ENCODE results near the gene FBXW9. TPM values are rescaled to one million over a fixed set of nuclear protein-coding genes. Genes with fewer than 3 reads are reported as not detected.
"Not testable (repeated sequence)": the region's sequence is repeated elsewhere in the genome, so short reads cannot be mapped to it uniquely, and the experiment has no call there.

The FBXW9 gene
- total and polyA plus RNA-seq, 2 of the 8 experiments (the other 6 are each of a cell fraction or from before 2014, with no cell fraction given), result 10.8 to 30.1 TPM

DNA sequence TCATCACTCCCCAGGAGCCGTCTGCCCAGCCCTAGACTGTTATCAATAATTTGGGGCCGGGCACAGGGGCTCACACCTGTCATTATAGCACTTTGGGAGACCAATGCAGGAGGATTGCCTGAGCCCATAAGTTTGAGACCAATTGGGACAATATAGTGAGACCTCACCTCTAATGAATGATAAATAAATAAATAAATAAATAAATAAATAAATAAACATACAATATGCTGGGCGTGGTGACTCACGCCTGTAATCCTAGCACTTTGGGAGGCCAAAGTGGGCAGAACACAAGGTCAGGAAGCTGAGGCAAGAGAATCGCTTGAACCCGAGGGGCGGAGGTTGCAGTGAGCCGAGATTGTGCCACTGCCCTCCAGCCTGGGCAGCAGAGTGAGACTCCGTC lies 16.9 kb upstream of the FBXW9 start:
- WGBS, 2 experiments (ENCODE audit: extremely low coverage in 1 of 2, insufficient coverage in 1 of 2, insufficient read length in 1 of 2, insufficient replicate concordance in 2 of 2, low coverage in 1 of 2, low lambda C conversion rate in 2 of 2, missing lambda C conversion rate in 1 of 2), result 94% methylated on average over 9 of the region's 9 CpGs; no CpG with 5 or more reads in 1 of the 2 experiments
- ChIA-PET CTCF (ENCODE audit: partially characterized antibody) (interaction anchor here (0.8 to 13.0 kb wide), 10 partner anchors 15 to 105 kb away, joined by 3 to 81 read pairs (median 4); no protein-coding TSS in a partner anchor), POLR2A (ENCODE audit: partially characterized antibody) (interaction anchor here (0.6 to 12.9 kb wide), 7 partner anchors 9 to 51 kb away, joined by 3 to 258 read pairs (median 7); partner anchors contain the start of genes GET3 and TRIR)
- H2BK15ac ChIP-seq (ENCODE audit: low read length); H2BK120ac ChIP-seq (replicated peaks; ENCODE audit: low read depth, low read length); H3K9ac ChIP-seq (replicated peaks in 1 of 4; ENCODE audit: extremely low read depth in 1 of 4, low read depth in 3 of 4, low read length in 3 of 4); H3K23ac ChIP-seq (ENCODE audit: insufficient read length); H2BK20ac ChIP-seq (ENCODE audit: low read length); H3K23me2 ChIP-seq (ENCODE audit: low read depth, low read length); H3K27me3 ChIP-seq (replicated peaks in 1 of 4; ENCODE audit: control insufficient read depth in 3 of 4, extremely low read depth in 1 of 4, insufficient read depth in 3 of 4, low read length in 3 of 4); H2AFZ ChIP-seq (ENCODE audit: low read length); H3K4me1 ChIP-seq (replicated peaks in 1 of 4; ENCODE audit: control insufficient read depth in 3 of 4, insufficient read depth in 4 of 4, low read length in 3 of 4); H3K4me3 ChIP-seq (ENCODE audit: extremely low read depth in 1 of 4, insufficient read depth in 2 of 4, low read depth in 3 of 4, low read length in 4 of 4); H4K8ac ChIP-seq (ENCODE audit: extremely low read depth, insufficient read depth, low read length); H4K5ac ChIP-seq (ENCODE audit: insufficient read length, low read depth, low read length); H3K56ac ChIP-seq (replicated peaks; ENCODE audit: insufficient read length, low read depth, low read length); H3K27ac ChIP-seq (ENCODE audit: low read depth, low read length); H2AK5ac ChIP-seq (ENCODE audit: low read depth, low read length); H3K9me3 ChIP-seq (ENCODE audit: insufficient read depth in 2 of 2, low read depth in 1 of 2, low read length in 1 of 2); H3K4me2 ChIP-seq (ENCODE audit: insufficient read depth in 1 of 2, low read depth in 2 of 2, low read length in 2 of 2); H4K91ac ChIP-seq (replicated peaks; ENCODE audit: insufficient read length, low read length); H3K14ac ChIP-seq (ENCODE audit: insufficient read length); H3K4ac ChIP-seq (replicated peaks; ENCODE audit: insufficient read length, low read depth, low read length); H2BK5ac ChIP-seq (ENCODE audit: low read depth, low read length); H3K18ac ChIP-seq (ENCODE audit: extremely low read depth, low read length); DNase-seq (ENCODE audit: low read depth in 1 of 2, low spot score in 2 of 2); H3K79me1 ChIP-seq (ENCODE audit: low read depth, low read length); H2BK12ac ChIP-seq (ENCODE audit: low read depth, low read length); FAIRE-seq: not testable (repeated sequence)
- Histone ChIP-seq H3K79me2 (ENCODE audit: control insufficient read depth in 1 of 2, insufficient read depth in 2 of 2, low read length in 2 of 2) (peaks cover 0 to 19% of the 10 kb centered on the region in 2 experiments; a peak in 2 of 4 replicates), H4K20me1 (replicated peaks in 1 of 2; ENCODE audit: control insufficient read depth in 1 of 2, insufficient read depth in 2 of 2, low read length in 2 of 2) (peaks cover 9 to 23% of the 10 kb centered on the region in 2 experiments), H3K36me3 (ENCODE audit: control insufficient read depth in 2 of 4, insufficient read depth in 4 of 4, low read length in 3 of 4) (peaks cover 40 to 71% (median 56%) of the 10 kb centered on the region in 4 experiments)

DNA sequence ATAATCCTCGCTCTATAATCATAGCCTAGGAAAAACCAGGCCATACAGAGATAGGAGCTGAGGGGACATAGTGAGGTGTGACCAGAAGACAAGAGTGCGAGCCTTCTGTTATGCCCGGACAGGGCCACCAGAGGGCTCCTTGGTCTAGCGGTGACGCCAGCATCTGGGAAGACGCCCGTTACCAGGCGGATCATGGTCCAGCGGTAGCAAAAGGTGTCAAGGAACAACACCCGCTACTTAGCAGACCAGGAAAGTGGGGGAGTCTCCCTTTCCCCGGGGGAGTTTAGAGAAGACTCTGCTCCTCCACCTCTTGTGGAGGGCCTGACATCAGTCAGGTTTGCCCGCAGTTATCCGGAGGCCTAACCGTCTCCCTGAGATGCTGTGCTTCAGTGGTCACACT lies 15.6 kb upstream of the FBXW9 start:
- not testable (repeated sequence) for FAIRE-seq; H3K9me3 ChIP-seq (ENCODE audit: insufficient read depth in 2 of 2, low read depth in 1 of 2, low read length in 1 of 2); H2BK12ac ChIP-seq (ENCODE audit: low read depth, low read length); H4K8ac ChIP-seq (ENCODE audit: extremely low read depth, insufficient read depth, low read length); H2BK5ac ChIP-seq (ENCODE audit: low read depth, low read length); H3K27me3 ChIP-seq (replicated peaks in 1 of 4; ENCODE audit: control insufficient read depth in 3 of 4, extremely low read depth in 1 of 4, insufficient read depth in 3 of 4, low read length in 3 of 4); H3K4me1 ChIP-seq (replicated peaks in 1 of 4; ENCODE audit: control insufficient read depth in 3 of 4, insufficient read depth in 4 of 4, low read length in 3 of 4); H3K79me1 ChIP-seq (ENCODE audit: low read depth, low read length); H2BK20ac ChIP-seq (ENCODE audit: low read length); H3K4ac ChIP-seq (replicated peaks; ENCODE audit: insufficient read length, low read depth, low read length); H2AFZ ChIP-seq (ENCODE audit: low read length); H4K5ac ChIP-seq (ENCODE audit: insufficient read length, low read depth, low read length); H3K27ac ChIP-seq (ENCODE audit: low read depth, low read length); H3K4me2 ChIP-seq (ENCODE audit: insufficient read depth in 1 of 2, low read depth in 2 of 2, low read length in 2 of 2); H3K18ac ChIP-seq (ENCODE audit: extremely low read depth, low read length); H2BK15ac ChIP-seq (ENCODE audit: low read length); H3K56ac ChIP-seq (replicated peaks; ENCODE audit: insufficient read length, low read depth, low read length); H3K14ac ChIP-seq (ENCODE audit: insufficient read length); H3K9ac ChIP-seq (replicated peaks in 1 of 4; ENCODE audit: extremely low read depth in 1 of 4, low read depth in 3 of 4, low read length in 3 of 4); H2BK120ac ChIP-seq (replicated peaks; ENCODE audit: low read depth, low read length); H3K79me2 ChIP-seq (ENCODE audit: control insufficient read depth in 1 of 2, insufficient read depth in 2 of 2, low read length in 2 of 2); H3K23me2 ChIP-seq (ENCODE audit: low read depth, low read length); H2AK5ac ChIP-seq (ENCODE audit: low read depth, low read length); H4K91ac ChIP-seq (replicated peaks; ENCODE audit: insufficient read length, low read length); H3K4me3 ChIP-seq (ENCODE audit: extremely low read depth in 1 of 4, insufficient read depth in 2 of 4, low read depth in 3 of 4, low read length in 4 of 4); H3K23ac ChIP-seq (ENCODE audit: insufficient read length)
- H4K20me1 ChIP-seq (replicated peaks in 1 of 2; ENCODE audit: control insufficient read depth in 1 of 2, insufficient read depth in 2 of 2, low read length in 2 of 2), result peaks cover 9 to 23% of the 10 kb centered on the region in 2 experiments
- peaks cover 39 to 70% (median 57%) of the 10 kb centered on the region in 4 experiments for H3K36me3 ChIP-seq (ENCODE audit: control insufficient read depth in 2 of 4, insufficient read depth in 4 of 4, low read length in 3 of 4)
- WGBS, 2 experiments (ENCODE audit: extremely low coverage in 1 of 2, insufficient coverage in 1 of 2, insufficient read length in 1 of 2, insufficient replicate concordance in 2 of 2, low coverage in 1 of 2, low lambda C conversion rate in 2 of 2, missing lambda C conversion rate in 1 of 2), result 62% methylated on average over 10 of the region's 14 CpGs; no CpG with 5 or more reads in 1 of the 2 experiments
- DNase-seq (ENCODE audit: low read depth in 1 of 2, low spot score in 2 of 2), result peak in 1 of 2 experiments; percentile 66
- CTCF ChIA-PET (ENCODE audit: partially characterized antibody), result interaction anchor here (0.6 to 13.0 kb wide), 4 partner anchors 48 to 324 kb away, joined by 3 to 81 read pairs (median 4); no protein-coding TSS in a partner anchor
- POLR2A ChIA-PET (ENCODE audit: partially characterized antibody), result interaction anchor here (1.0 to 12.9 kb wide), 7 partner anchors 9 to 43 kb away, joined by 3 to 258 read pairs (median 8); partner anchors contain the start of genes GET3, TNPO2 and TRIR

Measured in H1 (cell line).